Vagina (tissue), 2 donors: ENCODE results near the gene ZNF331.
"Not testable (repeated sequence)": the region's sequence is repeated elsewhere in the genome, so short reads cannot be mapped to it uniquely, and the experiment has no call there.

Source experiments
- CTCF ChIP-seq, 3 experiments: fragments of 450-650 bp in 2 of 3; fragments of 200-600 bp in 1 of 3; sonication (generic) in 1 of 3; IDR thresholded peaks; one replicate each; pipeline ENCODE4 v1.5.1; 2017 to 2019; ENCODE audit warnings: antibody characterized with exemption in 3 of 3, mild to moderate bottlenecking in 2 of 3, moderate library complexity in 2 of 3
- POLR2AphosphoS5 ChIP-seq, 2 donors: sonication (generic); formaldehyde crosslinking; IDR thresholded peaks; one replicate each; pipeline ENCODE4 v1.9.0; 2017; ENCODE audit warnings: antibody characterized with exemption in 2 of 2, mild to moderate bottlenecking in 2 of 2, low read depth in 1 of 2; ENCODE audit not compliant: insufficient read depth in 1 of 2

GRCh38 chr19:53498024-53498395, 39.9 kb upstream of the ZNF331 start:
- not testable (repeated sequence) for TF ChIP-seq CTCF (IDR thresholded peaks at IDR 0.05); POLR2AphosphoS5 (IDR thresholded peaks at IDR 0.05; ENCODE audit: insufficient read depth in 1 of 2, low read depth in 1 of 2)
